OCI-LY1 (cell line): ENCODE data around the gene FOXK2.

Experiments
- EZH2 ChIP-seq: fragments of 200-600 bp; sonication (generic), shearing (Covaris generic); IDR thresholded peaks from 2 replicates; pipeline ENCODE4 v1.8.0; 2017; ENCODE audit warnings: borderline replicate concordance, mixed run types, mild to moderate bottlenecking, antibody characterized with exemption, low read length, moderate library complexity, mixed read lengths
- TF ChIP-seq, protein P1 (sequence below): fragments of 200-600 bp; sonication (generic), shearing (Covaris generic); IDR thresholded peaks from 2 replicates; pipeline ENCODE4 v1.5.1; 2017; ENCODE audit warnings: mild to moderate bottlenecking, antibody characterized with exemption, low read length, moderate library complexity, mixed read lengths

DNA sequence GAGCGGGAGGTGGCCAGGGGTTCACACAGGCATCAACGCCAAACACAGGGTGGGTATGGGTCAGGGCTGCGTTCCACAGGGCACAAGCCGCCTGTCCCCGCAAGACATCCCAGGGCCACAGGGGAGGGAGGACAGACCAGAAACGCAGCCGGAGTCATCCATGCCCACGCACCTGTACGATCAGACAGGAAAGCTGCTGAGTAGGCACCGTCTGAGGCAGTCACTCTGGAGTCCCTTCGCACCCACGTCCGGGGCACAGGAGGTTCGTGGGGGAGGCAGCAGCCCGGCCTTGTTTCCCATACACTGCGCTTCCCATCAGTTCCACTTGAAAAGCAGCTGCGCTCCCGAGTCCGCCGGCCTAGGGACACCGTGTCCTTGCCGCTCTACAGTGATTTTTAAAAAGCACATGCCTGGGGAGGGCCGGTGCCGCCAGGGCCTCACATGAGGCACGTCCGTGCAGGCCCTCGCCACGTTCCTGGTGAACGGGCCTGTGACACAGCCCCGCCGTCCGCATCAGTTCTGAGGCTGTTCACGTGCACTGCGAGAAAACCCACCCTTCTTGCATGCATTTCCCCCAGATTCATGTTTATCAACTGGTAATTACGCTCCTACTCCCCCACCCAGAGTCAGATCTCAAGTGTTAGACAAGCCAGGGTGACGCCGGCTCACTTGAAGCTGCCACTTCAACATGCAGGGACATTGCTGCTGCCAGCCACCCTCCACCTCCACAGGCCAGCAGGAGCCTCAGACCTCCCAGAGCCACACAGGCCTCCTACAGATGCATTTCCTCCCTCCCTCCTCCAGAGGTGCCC, 94.0 kb downstream of the FOXK2 start:
- TF ChIP-seq, protein P1, sequence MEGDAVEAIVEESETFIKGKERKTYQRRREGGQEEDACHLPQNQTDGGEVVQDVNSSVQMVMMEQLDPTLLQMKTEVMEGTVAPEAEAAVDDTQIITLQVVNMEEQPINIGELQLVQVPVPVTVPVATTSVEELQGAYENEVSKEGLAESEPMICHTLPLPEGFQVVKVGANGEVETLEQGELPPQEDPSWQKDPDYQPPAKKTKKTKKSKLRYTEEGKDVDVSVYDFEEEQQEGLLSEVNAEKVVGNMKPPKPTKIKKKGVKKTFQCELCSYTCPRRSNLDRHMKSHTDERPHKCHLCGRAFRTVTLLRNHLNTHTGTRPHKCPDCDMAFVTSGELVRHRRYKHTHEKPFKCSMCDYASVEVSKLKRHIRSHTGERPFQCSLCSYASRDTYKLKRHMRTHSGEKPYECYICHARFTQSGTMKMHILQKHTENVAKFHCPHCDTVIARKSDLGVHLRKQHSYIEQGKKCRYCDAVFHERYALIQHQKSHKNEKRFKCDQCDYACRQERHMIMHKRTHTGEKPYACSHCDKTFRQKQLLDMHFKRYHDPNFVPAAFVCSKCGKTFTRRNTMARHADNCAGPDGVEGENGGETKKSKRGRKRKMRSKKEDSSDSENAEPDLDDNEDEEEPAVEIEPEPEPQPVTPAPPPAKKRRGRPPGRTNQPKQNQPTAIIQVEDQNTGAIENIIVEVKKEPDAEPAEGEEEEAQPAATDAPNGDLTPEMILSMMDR = no peak
- TF ChIP-seq EZH2 = no peak
